HL-60 (cell line): ENCODE measurements around the gene DUSP28.

ENCODE experiments used
- DNase-seq, 2 experiments: peaks; one replicate each; pipeline ENCODE4 v3.0.0-alpha.2; 2010 to 2020; ENCODE audit warnings: low read depth in 1 of 2, low spot score in 1 of 2
- H3K27ac ChIP-seq: fragments of 250-450 bp; sonication (Bioruptor Pico); replicated peaks from 2 replicates; pipeline ENCODE4 v1.5.1; 2020; ENCODE audit warnings: mild to moderate bottlenecking, moderate library complexity
- H3K27me3 ChIP-seq: fragments of 250-450 bp; sonication (Bioruptor Pico); 2 replicates; pipeline ENCODE4 v1.5.1; 2021; ENCODE audit warnings: mild to moderate bottlenecking, moderate library complexity; ENCODE audit not compliant: insufficient read depth, poor library complexity, severe bottlenecking
- H3K4me3 ChIP-seq: replicated peaks from 2 replicates; pipeline ENCODE4 v1.5.1; 2011; ENCODE audit warnings: mild to moderate bottlenecking, control low read depth, low read length; ENCODE audit not compliant: insufficient read depth
- CTCF ChIP-seq: IDR thresholded peaks from one replicate; pipeline ENCODE4 v1.5.1; 2011; ENCODE audit warnings: low read length, control low read depth, inconsistent platforms; ENCODE audit not compliant: insufficient read depth
- GABPA ChIP-seq: IDR thresholded peaks from 2 replicates; pipeline ENCODE4 v1.6.1; 2012; ENCODE audit warnings: low read depth
- POLR2AphosphoS5 ChIP-seq: IDR thresholded peaks from 2 replicates; pipeline ENCODE4 v1.6.1; 2012; ENCODE audit warnings: low read depth
- REST ChIP-seq: IDR thresholded peaks from 2 replicates; pipeline ENCODE4 v1.6.1; 2012; ENCODE audit warnings: low read depth; ENCODE audit not compliant: insufficient replicate concordance
- SPI1 ChIP-seq: IDR thresholded peaks from 2 replicates; pipeline ENCODE4 v1.6.1; 2012; ENCODE audit warnings: low read depth, mild to moderate bottlenecking, borderline replicate concordance

DUSP28 gene

GRCh38 chr2:240551811-240552210, 8.3 kb upstream of the DUSP28 start:
- H3K4me3 ChIP-seq: no peak overlapping the region

GRCh38 chr2:240553956-240554480, 6.1 kb upstream of the DUSP28 start:
- DNase-seq: no peak
- no peak for TF ChIP-seq SPI1
- TF ChIP-seq CTCF: no peak
- TF ChIP-seq REST: no peak
- TF ChIP-seq GABPA: no peak
- TF ChIP-seq POLR2AphosphoS5: no peak
- no peaks in the 10 kb centered on the region for H3K27me3 ChIP-seq
- H3K27ac ChIP-seq: no peak overlapping the region
- H3K4me3 ChIP-seq: no peak overlapping the region

More at GRCh38 chr2:240551811-240552210, 8.3 kb upstream of the DUSP28 start:
- no peak overlapping the region for H3K27ac ChIP-seq
- DNase-seq: no peak
- TF ChIP-seq CTCF (no peak), GABPA (no peak), REST (no peak), POLR2AphosphoS5 (no peak), SPI1 (no peak)
- H3K27me3 ChIP-seq: no peaks in the 10 kb centered on the region

GRCh38 chr2:240554767-240555493, 5.2 kb upstream of the DUSP28 start:
- Histone ChIP-seq H3K27ac (no peak overlapping the region), H3K27me3 (no peaks in the 10 kb centered on the region), H3K4me3 (no peak overlapping the region)
- no peak for TF ChIP-seq REST
- no peak for DNase-seq
